SK-N-SH treated with all-trans-retinoic acid at 6 μM for 48 hours (cell line): ENCODE measurements around the gene SCAPER.

Source experiments
- ARNTL ChIP-seq: fragments of 450-650 bp; formaldehyde crosslinking; IDR thresholded peaks from 2 replicates; pipeline ENCODE4 v1.5.0; 2020; ENCODE audit warnings: low read depth, mild to moderate bottlenecking, moderate library complexity, borderline replicate concordance
- ESRRG ChIP-seq: fragments of 250-450 bp; sonication (Bioruptor Pico); IDR thresholded peaks from 2 replicates; pipeline ENCODE4 v1.6.1; 2021; ENCODE audit warnings: mild to moderate bottlenecking
- ZFP3 ChIP-seq: fragments of 250-450 bp; sonication (Bioruptor Pico); IDR thresholded peaks from 2 replicates; pipeline ENCODE4 v1.5.0; 2020; ENCODE audit warnings: mild to moderate bottlenecking, moderate library complexity
- TF ChIP-seq, protein P1 (sequence below): fragments of 250-450 bp; sonication (Bioruptor Pico); IDR thresholded peaks from 2 replicates; pipeline ENCODE4 v1.8.0; 2020; ENCODE audit warnings: mild to moderate bottlenecking, moderate library complexity, borderline replicate concordance
- TF ChIP-seq, protein P2 (sequence below): fragments of 250-450 bp; sonication (Bioruptor Pico); IDR thresholded peaks from 2 replicates; pipeline ENCODE4 v1.5.0; 2020; ENCODE audit warnings: mild to moderate bottlenecking, moderate library complexity
- TF ChIP-seq, protein P3 (sequence below): fragments of 250-450 bp; sonication (Bioruptor Pico); IDR thresholded peaks from 2 replicates; pipeline ENCODE4 v1.5.1; 2021; ENCODE audit warnings: mild to moderate bottlenecking, moderate library complexity

- TF ChIP-seq, protein P1, sequence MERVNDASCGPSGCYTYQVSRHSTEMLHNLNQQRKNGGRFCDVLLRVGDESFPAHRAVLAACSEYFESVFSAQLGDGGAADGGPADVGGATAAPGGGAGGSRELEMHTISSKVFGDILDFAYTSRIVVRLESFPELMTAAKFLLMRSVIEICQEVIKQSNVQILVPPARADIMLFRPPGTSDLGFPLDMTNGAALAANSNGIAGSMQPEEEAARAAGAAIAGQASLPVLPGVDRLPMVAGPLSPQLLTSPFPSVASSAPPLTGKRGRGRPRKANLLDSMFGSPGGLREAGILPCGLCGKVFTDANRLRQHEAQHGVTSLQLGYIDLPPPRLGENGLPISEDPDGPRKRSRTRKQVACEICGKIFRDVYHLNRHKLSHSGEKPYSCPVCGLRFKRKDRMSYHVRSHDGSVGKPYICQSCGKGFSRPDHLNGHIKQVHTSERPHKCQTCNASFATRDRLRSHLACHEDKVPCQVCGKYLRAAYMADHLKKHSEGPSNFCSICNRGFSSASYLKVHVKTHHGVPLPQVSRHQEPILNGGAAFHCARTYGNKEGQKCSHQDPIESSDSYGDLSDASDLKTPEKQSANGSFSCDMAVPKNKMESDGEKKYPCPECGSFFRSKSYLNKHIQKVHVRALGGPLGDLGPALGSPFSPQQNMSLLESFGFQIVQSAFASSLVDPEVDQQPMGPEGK (CRISPR knock-in tag): no peak
- no peak for TF ChIP-seq ZFP3 (CRISPR knock-in tag)
- no peak for TF ChIP-seq ESRRG (CRISPR knock-in tag)
- TF ChIP-seq ARNTL (CRISPR knock-in tag): no peak
- TF ChIP-seq, protein P2, sequence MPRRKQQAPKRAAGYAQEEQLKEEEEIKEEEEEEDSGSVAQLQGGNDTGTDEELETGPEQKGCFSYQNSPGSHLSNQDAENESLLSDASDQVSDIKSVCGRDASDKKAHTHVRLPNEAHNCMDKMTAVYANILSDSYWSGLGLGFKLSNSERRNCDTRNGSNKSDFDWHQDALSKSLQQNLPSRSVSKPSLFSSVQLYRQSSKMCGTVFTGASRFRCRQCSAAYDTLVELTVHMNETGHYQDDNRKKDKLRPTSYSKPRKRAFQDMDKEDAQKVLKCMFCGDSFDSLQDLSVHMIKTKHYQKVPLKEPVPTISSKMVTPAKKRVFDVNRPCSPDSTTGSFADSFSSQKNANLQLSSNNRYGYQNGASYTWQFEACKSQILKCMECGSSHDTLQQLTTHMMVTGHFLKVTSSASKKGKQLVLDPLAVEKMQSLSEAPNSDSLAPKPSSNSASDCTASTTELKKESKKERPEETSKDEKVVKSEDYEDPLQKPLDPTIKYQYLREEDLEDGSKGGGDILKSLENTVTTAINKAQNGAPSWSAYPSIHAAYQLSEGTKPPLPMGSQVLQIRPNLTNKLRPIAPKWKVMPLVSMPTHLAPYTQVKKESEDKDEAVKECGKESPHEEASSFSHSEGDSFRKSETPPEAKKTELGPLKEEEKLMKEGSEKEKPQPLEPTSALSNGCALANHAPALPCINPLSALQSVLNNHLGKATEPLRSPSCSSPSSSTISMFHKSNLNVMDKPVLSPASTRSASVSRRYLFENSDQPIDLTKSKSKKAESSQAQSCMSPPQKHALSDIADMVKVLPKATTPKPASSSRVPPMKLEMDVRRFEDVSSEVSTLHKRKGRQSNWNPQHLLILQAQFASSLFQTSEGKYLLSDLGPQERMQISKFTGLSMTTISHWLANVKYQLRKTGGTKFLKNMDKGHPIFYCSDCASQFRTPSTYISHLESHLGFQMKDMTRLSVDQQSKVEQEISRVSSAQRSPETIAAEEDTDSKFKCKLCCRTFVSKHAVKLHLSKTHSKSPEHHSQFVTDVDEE (CRISPR knock-in tag): no peak
- TF ChIP-seq, protein P3, sequence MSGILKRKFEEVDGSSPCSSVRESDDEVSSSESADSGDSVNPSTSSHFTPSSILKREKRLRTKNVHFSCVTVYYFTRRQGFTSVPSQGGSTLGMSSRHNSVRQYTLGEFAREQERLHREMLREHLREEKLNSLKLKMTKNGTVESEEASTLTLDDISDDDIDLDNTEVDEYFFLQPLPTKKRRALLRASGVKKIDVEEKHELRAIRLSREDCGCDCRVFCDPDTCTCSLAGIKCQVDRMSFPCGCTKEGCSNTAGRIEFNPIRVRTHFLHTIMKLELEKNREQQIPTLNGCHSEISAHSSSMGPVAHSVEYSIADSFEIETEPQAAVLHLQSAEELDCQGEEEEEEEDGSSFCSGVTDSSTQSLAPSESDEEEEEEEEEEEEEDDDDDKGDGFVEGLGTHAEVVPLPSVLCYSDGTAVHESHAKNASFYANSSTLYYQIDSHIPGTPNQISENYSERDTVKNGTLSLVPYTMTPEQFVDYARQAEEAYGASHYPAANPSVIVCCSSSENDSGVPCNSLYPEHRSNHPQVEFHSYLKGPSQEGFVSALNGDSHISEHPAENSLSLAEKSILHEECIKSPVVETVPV: no peak
Measured at GRCh38 chr15:76802411-76802810, 102.7 kb downstream of the SCAPER start.
